HG02852 (cell line): ENCODE data around the gene MISP.
"Not testable (repeated sequence)": the region's sequence is repeated elsewhere in the genome, so short reads cannot be mapped to it uniquely, and the experiment has no call there.

Experiments used
- ATAC-seq: cut with Tn5 transposase; IDR thresholded peaks from one replicate; pipeline ENCODE4 v1.9.1; 2021; ENCODE audit warnings: mild to moderate bottlenecking, moderate library complexity; ENCODE audit not compliant: unreplicated experiment

MISP gene, protein sequence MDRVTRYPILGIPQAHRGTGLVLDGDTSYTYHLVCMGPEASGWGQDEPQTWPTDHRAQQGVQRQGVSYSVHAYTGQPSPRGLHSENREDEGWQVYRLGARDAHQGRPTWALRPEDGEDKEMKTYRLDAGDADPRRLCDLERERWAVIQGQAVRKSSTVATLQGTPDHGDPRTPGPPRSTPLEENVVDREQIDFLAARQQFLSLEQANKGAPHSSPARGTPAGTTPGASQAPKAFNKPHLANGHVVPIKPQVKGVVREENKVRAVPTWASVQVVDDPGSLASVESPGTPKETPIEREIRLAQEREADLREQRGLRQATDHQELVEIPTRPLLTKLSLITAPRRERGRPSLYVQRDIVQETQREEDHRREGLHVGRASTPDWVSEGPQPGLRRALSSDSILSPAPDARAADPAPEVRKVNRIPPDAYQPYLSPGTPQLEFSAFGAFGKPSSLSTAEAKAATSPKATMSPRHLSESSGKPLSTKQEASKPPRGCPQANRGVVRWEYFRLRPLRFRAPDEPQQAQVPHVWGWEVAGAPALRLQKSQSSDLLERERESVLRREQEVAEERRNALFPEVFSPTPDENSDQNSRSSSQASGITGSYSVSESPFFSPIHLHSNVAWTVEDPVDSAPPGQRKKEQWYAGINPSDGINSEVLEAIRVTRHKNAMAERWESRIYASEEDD

DNA sequence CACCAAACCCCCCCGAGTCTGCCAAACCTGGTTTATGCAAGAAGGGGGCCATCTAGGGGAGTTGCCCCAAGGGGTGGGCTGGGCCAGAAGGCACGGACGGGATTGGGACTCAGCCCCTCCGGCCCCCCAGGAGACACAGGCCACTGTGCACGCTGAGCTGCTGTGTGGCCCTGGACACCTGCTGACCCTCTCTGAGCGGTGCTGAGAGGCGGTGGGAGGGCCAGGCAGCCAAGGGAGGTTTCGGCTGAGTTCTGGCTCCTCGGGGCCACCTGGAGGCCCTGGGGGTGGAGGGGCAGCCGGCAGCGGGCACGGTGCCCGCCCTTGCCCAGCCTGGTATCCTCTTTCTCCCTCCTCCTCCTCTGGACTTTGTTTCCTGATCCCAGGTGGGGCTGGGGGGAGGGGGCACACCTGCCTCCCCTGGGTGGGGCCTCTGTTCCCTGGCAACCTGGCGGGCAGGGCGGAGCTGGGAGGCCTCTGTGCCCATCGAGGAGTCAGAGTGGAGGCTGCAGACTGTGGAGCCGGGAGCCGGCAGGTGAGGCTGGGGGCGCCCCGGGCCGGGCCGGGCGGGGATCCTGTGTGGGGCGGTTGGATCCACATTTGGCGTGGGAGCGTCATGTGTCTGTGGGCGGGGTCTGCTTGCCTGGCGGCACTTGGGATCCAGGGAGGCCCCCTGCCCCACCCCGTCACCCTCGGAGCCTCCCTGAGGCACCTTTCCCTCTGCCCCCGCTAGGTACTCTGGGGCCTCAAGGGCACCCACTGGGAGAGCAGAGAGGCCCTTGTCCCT lies at the start of gene MISP:
Gene MISP (plus strand): TSS at position 473 of the 784 bp plus-strand sequence. CDS start 5,835 bp downstream, outside the sequence.
- no peak for ATAC-seq

DNA sequence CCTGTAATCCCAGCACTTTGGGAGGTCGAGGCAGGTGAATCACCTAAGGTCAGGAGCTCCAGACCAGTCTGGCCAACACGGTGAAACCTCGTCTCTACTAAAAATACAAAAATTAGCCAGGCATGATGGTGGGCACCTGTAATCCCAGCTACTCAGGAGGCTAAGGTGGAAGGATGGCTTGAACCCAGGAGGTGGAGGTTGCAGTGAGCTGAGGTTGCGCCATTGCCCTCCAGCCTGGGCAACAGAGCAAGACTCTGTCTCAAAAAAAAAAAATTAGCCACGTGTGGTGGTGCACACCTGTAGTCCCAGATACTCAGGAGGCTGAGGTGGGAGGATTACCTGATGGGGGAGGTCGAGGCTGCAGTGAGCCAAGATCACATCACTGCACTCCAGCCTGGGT lies 48.1 kb upstream of the MISP start:
- ATAC-seq, result not testable (repeated sequence)

DNA sequence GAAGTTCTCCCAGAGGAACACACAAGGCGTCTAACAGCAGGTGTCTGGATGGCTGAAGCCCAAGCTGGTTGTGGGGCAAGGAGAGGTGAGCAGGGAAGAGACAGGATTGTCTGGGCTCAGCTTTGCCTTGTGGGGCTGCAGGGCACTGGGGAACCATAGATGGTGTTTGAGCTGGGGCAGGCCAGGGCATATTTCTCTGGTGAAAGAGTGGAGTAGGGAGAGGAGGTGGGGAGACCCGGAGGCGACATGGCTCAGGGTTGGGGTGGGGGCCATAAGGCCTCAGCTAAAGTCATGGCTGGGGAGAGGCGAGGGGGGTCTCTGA lies 47.6 kb upstream of the MISP start:
- no peak for ATAC-seq

DNA sequence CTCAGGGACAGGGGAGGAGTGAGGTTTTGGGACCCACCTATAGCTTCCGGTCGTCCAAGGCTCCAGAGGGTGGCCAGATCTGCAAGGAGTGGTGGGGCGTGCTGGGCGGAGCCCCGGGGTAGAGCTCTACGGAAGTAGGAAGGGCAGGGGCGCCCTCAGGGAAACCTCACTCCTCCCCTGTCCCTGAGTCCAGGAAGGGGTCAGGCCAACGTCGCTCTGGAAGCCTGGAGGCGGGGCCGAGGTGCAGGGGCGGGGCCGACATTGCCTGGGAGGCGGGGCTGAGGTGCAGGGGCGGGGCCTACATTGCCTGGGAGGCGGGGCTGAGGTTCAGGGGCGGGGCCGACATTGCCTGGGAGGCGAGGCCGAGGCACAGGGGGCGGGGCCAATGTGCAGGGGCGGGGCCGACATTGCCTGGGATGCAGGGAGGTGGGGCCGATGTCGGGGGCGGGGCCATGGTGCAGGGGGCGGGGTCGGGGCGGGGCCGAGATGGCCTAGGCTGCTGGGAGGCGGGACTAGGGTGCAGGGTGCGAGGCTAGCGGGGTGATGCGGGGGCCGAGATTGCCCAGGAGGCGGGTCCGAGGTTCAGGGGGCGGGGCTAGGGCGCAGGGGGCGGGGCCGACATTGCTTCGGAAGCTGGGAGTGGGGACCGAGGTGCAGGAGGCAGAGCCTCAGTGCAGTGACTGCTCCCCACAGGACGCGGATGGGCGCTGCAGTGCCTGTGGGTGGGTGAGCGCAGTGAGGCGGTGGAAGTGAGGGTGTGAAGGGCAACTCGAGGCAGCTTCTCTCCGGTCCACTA lies 47.1 kb upstream of the MISP start:
- ATAC-seq, result no peak

DNA sequence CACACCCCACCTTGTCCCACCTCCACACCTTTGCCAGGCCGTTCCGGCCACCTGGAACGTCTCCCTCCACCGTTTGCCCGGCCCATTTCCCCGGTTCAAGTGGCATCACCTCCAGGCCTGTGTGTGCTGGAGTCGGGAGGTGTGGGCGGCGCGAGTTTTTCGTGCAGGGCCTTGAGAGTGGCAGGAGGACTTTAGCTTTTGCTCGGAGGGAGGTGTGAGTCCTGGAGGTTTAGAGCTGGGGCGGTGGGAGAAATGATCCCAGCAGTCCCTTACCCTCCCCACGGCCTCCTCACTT lies 46.5 kb upstream of the MISP start:
- ATAC-seq, result no peak

DNA sequence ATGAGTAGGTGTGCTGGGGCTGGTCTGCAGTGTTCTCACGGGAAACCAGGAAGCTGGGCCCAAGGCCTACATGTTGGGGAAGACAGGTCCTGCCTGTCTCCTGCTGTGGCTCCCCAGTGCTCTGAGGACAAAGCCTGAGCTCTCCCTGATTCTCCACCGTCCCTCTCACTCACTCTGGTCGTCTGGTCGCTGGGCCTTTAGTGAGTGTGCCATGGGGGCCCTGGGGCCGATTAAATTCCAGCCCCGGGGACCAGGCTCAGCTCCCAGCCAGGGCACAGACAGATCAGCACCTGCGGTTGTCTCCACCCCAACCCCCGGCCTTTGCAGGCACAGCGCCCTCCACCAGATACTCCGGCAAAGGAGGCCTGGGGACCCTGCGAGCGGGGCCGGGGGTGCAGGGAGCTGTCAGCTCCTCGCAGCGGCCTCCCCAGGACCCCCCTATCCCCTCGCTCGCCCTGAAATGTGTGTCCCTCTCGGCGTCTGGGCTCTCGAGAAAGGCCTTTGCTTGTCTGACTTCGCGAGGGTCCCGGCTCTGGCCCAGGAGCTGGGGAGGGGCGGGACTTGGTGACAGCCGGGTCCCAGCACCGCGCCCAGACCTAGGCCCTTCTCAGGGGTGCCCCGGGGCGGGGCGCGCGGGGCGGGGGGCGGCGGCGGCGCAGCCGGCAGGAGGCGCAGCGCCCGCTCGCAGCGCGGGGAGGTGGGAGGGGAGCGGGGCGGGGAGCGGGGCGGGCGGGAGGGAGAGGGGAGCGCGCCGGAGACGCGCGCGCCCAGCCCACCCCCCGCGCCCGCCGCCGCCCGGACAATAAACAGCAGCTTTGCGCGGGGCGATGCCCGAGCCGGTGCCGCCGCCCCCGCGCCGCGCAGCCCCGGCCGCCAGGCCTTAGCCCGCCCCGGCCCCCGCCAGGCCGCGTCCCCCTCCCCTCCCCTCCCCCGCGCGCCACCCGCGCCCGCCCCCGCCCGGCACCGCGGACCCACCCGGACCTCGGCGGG lies 42.5 kb upstream of the MISP start, which contains the start of gene PALM:
Gene PALM (plus strand): TSS at position 782 of the 990 bp plus-strand sequence. CDS start 212 bp downstream, outside the sequence.
- no peak for ATAC-seq

DNA sequence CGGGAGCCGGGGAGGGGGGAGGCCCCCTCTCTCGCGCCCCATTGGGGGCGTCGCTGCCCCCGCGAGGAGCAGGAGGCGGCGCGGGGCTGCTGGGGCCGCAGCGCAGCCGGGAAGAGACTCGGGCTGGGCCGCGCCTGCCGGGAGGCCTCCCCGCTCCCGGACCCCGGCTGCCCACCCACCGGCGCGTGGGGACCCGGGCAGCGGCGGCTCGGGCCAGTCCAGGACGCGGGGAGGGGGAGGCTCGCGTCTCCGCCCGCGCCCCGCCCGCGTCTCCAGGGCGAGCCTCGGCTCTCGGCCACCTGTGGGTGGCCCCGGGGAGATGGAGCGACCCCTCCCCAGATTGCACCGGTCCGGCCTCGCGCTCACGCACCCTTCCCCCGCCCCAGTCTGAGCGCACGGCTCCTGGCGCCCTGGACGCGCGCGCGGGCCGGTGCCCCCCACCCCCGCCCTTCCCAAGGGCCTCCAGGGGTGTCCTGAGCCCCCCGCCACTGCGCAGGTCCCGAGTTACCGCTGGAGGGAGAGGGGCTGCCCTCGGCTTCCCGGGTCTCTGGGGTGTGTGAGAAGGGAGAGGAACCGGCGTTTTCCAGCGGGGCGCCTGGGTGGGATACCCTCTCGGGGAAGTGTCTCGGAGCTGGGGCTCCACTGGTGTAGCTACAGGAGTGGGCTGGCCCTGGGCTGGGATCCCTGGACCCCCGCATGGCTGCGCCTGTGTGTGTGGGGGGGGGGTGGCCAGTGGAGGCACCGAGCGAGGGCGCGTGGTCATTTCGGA lies 41.5 kb upstream of the MISP start:
- no peak for ATAC-seq

DNA sequence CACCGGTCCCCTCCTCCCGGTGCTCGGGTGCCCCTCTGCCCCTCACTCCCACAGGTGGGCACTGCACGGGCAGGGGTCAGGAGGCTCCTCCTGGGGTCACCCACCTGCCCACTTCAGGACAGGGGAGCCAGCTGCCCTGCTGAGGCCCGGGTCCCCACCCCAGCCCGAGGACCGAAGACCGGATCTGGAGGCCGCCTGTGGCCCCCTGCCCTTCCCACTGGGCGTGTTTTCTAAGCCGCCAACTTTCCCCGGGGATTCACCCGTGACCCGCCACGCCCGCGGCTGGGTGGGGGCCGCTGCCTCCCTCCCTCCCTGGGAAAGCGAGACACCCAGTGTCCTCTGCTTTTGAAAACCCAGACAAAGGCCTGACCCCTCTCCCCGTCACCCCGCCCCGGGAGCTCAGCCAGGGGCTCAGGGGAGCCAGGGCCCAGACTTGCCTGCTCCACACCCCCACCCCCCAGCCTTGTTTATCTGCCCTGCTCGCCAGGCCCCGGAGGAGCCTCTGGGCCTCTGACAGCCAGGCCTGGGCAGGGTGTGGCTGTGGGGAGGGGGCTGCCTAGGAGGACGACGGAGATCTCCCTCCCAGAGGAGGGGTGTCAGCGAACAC lies 40.8 kb upstream of the MISP start:
- ATAC-seq, result no peak

DNA sequence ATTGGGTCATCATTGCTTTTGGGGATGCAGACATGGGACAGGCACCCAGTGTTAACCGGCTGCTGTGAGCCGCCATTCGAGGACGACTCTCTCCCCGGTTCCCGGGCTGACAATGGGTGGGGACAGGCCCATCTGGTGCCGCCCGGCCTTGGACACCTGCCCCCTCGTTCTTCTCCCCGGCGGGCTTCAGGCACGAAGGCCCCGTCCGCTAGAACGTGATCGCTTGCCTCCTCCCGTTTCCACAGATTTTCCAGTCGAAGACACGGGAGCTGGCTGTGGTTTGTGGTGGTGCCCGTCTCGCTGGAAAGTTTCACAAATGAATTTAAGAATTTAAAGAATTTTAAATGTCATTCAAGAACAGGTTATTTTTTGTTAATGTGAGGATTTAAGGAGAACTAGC lies 40.1 kb upstream of the MISP start:
- ATAC-seq, result no peak

DNA sequence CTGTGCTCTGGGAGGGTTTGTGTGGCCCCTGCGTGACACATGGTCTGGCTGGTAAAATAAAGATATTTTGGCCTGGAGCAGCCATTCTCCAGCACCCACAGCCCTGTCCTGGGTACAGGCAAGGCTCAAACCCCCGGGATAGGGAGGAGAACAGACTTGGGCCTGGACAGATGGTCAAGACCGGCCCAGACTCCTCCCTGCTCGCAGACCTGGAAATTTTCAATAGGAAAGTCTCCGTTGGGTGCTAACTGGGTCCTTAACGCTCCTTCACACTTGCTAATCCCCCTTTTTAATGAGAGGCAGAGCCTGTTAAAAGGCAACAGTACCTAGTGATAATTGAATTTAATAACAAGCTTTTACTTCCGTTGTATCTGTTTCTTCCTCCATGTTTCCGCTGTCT lies 39.7 kb upstream of the MISP start:
- ATAC-seq, result no peak

DNA sequence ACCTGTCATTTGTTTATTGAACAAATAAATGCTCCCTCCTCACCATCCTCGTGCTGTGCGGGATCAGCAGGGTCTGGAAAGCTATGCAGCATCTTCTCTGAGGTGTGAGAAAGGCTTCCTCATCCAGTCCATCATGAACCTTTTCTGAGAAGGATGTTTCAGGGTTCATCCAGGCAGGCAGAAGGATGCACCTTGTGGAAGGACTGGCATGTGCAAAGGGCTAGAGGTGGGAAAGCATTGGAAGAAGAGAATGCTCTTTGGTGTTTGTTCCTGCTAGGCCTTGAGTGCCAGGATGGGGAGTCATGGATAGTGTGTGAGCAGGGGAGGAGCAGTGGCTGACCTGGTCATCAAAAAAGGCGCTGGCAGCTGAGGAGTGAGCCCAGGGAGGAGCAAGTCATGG lies 35.6 kb upstream of the MISP start:
- no peak for ATAC-seq

DNA sequence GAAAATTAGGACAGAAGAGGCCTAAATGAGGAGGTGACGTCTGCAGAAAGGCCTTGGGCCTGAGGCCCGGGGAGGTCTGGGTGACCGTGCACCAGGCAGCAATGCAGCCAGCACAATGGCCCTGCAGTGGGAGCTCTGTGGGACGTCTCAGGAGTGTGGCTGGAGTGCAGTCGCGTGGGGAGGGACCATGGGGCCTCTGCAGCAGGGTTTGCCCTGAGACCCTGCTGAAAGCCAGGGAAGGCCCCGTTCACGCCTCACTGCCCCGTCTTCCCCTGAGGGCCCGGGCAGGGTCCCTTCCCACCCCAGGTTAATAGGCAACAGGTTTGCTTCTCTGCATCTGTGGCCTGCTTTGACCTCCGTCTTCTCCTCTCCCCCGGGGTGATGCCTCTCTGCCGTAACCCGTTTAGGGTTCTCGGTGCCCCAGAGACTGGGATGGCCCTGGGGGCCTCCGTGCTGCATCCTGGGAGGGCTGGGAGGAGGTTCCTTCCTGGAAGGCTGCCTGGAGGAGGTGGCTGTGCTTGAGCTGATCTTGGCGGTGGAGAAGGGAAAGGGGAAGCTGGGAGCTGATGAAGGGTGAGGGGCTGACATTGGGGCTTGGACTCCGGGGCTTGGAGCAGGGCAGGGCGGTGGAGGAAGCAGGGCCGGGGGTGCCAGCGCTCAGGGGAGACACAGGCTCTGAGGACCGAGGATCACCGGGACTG lies 32.5 kb upstream of the MISP start:
- no peak for ATAC-seq

DNA sequence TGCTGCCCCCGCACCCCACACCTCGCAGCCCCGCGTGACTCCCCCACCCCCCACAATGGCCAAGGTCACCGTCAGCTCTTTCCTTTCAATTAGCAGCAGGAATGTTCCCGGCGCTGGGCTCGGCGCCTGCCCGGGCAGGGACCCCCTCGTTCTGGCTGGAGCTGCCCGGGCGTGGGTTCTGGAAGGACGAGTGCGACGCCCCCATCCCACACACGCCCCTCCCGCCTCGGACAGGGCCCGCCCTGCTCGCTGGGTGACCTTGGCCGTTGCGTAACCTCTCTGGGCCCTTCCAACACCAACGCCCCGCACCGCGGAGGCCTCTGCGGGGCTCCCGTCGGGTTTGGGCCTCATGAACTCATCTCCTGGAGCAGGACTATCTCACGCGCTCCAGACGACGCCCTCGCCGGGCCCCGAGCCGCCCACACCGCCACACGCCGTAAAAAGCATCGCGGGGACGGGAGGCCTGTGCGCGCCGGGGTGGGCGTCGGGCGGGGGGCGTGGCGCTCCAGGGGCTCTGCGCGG lies 31.9 kb upstream of the MISP start:
- no peak for ATAC-seq

DNA sequence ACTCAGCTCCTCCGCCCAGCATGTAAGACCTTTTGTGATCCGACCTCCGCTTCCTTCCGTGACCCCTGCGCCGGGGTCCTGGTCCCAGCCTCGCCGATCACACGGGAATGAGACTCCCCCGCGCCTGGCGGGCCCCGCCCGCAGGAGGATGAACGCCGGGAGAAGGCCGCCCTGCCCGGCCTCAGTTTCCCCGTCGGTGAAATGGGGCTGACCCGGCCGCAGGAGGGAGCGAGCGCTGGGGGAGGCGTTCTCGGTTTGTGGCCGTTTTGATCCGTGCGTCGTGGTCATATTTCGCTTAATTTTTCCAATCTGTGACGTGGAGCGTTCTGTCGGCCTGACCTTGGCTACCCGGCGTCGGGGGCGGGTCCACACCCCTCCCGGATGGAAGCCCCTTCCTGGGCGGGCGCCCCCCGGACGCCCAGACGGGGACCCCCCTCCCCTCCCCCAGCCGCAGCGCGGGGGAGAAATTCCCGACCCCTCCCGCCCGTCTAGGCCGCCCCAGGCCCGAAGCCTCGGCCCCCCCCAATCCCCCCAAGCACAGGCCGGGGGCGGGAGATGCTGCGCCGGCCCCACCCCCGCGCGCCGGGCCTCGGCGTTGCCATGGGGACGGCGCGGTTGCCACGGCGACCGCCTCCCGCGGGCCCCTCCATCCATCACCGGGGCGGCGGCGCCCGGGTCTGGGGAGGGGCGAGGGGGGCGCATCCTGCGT lies 31.1 kb upstream of the MISP start:
- ATAC-seq, result no peak

DNA sequence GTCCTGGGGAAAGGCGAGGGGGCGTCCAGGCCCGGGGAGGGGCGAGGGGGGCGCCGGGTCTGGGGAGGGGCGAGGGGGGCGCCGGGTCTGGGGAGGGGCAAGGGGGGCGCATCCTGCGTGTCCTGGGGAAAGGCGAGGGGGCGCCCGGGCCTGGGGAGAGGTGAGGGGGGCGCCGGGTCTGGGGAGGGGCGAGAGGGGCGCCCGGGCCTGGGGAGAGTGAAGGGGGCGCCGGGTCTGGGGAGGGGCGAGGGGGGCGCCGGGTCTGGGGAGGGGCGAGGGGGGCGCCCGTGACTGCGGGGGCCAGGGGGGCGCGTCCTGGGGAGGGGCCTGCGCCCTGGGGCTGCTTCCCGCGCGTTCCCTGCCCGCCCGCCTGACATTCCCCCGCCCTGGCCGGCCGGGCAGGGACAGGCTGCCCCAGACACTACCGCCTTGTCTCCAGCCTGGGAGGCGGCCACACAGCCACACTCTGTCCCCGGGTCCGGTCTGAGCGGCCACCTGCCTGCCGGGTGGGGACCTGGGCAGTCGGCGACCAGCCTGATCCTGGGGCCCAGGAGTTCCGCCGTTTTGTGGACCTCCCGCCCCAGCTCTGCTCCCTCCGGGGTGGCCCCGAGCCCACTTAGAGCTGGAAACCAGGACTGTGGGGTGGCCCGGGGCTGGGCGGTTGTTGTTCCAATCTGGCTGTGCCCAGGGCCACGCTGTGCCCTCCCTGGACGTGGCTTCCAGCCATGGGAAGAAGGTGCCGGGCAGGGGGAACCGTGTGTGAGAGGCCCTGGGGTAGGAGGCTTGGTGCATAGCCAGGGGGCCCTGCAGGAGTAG lies 30.4 kb upstream of the MISP start:
- no peak for ATAC-seq

DNA sequence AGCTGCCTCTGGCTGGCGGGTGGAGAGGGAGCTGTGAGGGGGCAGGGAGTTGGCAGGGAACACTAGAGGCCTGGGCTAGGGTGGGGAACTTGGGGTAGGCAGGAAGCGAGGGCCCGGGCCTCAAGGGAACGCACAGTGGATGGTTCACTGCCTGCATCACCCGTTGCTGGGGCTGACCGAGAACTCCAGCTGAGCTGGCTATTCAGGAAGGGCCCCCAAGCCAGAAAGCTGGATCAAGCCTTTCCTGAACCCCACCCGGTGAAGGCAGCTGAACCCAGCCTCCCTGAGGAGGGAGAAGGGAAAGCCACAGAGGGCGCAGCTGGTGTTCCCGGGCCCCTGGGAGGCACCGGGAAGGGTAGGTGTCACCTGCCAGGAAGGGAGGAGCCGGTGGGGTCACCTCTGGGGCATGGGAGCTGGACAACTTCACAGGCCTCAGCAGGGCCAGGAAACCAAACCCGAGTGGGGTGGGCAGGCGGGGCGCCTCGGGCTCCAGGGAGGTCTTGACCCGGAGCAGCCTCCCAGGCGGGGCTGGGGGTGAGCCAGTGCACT lies 28.3 kb upstream of the MISP start:
- ATAC-seq, result no peak
